HepG2 (cell line): ENCODE measurements around the gene NR2F1-AS1. TPM values are rescaled to one million over a fixed set of nuclear protein-coding genes. Genes with fewer than 3 reads are reported as not detected.

ENCODE experiments used
- ATAC-seq: fragments of 200-7000 bp; cut with Tn5 transposase; 3 replicates; pipeline ENCODE4 v1.9.1; 2020; ENCODE audit warnings: mild to moderate bottlenecking, moderate library complexity
- BruUV-seq: library from RNA; stranded (reverse); fragments of 400-500 nt; replicated peaks from 2 replicates; lab custom pipeline; 2021; lab: Mats Ljungman, UMichigan
- CTCF ChIA-PET: fragments of 300-600 bp; formaldehyde crosslinking; extraction: SDS; loops from one replicate; lab custom pipeline; 2021; ENCODE audit warnings: low total read pairs, inconsistent platforms, low intra/inter-chr PET ratio; lab: Yijun Ruan, JAX
- POLR2A ChIA-PET: fragments of 350-600 bp; sonication (Branson Sonifier 250); formaldehyde crosslinking; loops from one replicate; lab custom pipeline; 2020; ENCODE audit warnings: antibody characterized with exemption, inconsistent platforms; lab: Yijun Ruan, JAX
- DNase-seq: peaks from one replicate; pipeline ENCODE4 v3.0.0-alpha.2; 2015; ENCODE audit warnings: low spot score
- FAIRE-seq: peaks from 3 replicates; lab custom pipeline; 2011; peaks lifted over from hg19 to GRCh38; lab: Jason Lieb, UNC
- H2AFZ ChIP-seq: one replicate; pipeline ENCODE4 v1.6.1; 2011; ENCODE audit warnings: low read length, inconsistent platforms
- H3K27ac ChIP-seq: fragments of 300-600 bp; 3 replicates; pipeline ENCODE4 v1.8.0; 2011; ENCODE audit warnings: mixed run types, mild to moderate bottlenecking, mixed read lengths, low read length, inconsistent platforms; ENCODE audit not compliant: insufficient read depth; ENCODE audit errors: extremely low read length
- H3K27me3 ChIP-seq, 2 experiments: fragments of 200-600 bp in 1 of 2; 2 replicates in 1 of 2; 3 replicates in 1 of 2; pipeline versions ENCODE4 v1.6.0 to v1.8.0; 2011; ENCODE audit warnings: low read length in 2 of 2, mild to moderate bottlenecking in 2 of 2, moderate library complexity in 2 of 2, inconsistent platforms in 1 of 2; ENCODE audit not compliant: insufficient read depth in 2 of 2, control insufficient read depth in 1 of 2
- H3K36me3 ChIP-seq, 2 experiments: fragments of 200-600 bp in 1 of 2; replicated peaks in 1 of 2; 2 replicates in 1 of 2; 3 replicates in 1 of 2; pipeline versions ENCODE4 v1.5.1 to v1.8.0; 2011; ENCODE audit warnings: low read length in 2 of 2, inconsistent platforms in 1 of 2; ENCODE audit not compliant: insufficient read depth in 2 of 2, control insufficient read depth in 1 of 2
- H3K4me1 ChIP-seq: 2 replicates; pipeline ENCODE4 v1.5.1; 2012; ENCODE audit warnings: low read length, inconsistent platforms; ENCODE audit not compliant: insufficient read depth
- H3K4me2 ChIP-seq: 2 replicates; pipeline ENCODE4 v1.6.0; 2011; ENCODE audit warnings: low read depth, low read length, inconsistent platforms
- H3K4me3 ChIP-seq, 3 experiments: fragments of 200-600 bp in 1 of 3; sonication (generic), shearing (Covaris generic) in 1 of 3; replicated peaks in 1 of 3; 2 replicates each; pipeline ENCODE4 v1.5.1; 2011 to 2016; ENCODE audit warnings: low read length in 3 of 3, inconsistent platforms in 2 of 3, low read depth in 2 of 3, mild to moderate bottlenecking in 2 of 3, control low read depth in 1 of 3, mixed read lengths in 1 of 3; ENCODE audit not compliant: insufficient read depth in 1 of 3
- H3K79me2 ChIP-seq: one replicate; pipeline ENCODE4 v1.6.1; 2011; ENCODE audit warnings: low read length, inconsistent platforms; ENCODE audit not compliant: insufficient read depth
- H3K9ac ChIP-seq: 2 replicates; pipeline ENCODE4 v1.6.0; 2011; ENCODE audit warnings: mild to moderate bottlenecking, low read depth, low read length, inconsistent platforms; ENCODE audit not compliant: insufficient read depth
- H3K9me3 ChIP-seq: 2 replicates; pipeline ENCODE4 v1.5.1; 2012; ENCODE audit warnings: mild to moderate bottlenecking, low read length
- H4K20me1 ChIP-seq: 2 replicates; pipeline ENCODE4 v1.6.0; 2011; ENCODE audit warnings: inconsistent platforms, mild to moderate bottlenecking, low read length, moderate library complexity; ENCODE audit not compliant: insufficient read depth
- ATM ChIP-seq: fragments of 450-650 bp; IDR thresholded peaks from 2 replicates; pipeline ENCODE4 v1.7.1; 2017; ENCODE audit warnings: mild to moderate bottlenecking, borderline replicate concordance
- FOXA3 ChIP-seq: IDR thresholded peaks from 2 replicates; pipeline ENCODE4 v1.6.1; 2016; ENCODE audit warnings: missing genetic modification reagents, missing compliant biosample characterization
- GFI1 ChIP-seq: sonication (generic); formaldehyde crosslinking; IDR thresholded peaks from 2 replicates; pipeline ENCODE4 v1.5.0; 2020; ENCODE audit warnings: missing genetic modification reagents, mild to moderate bottlenecking, borderline replicate concordance
- IRF2 ChIP-seq: IDR thresholded peaks from 2 replicates; pipeline ENCODE4 v1.6.1; 2018; ENCODE audit warnings: missing genetic modification reagents, missing compliant biosample characterization
- MIER2 ChIP-seq: IDR thresholded peaks from 2 replicates; pipeline ENCODE4 v1.6.1; 2016; ENCODE audit warnings: missing biosample characterization, missing genetic modification reagents
- MXD4 ChIP-seq: IDR thresholded peaks from 2 replicates; pipeline ENCODE4 v1.6.1; 2016; ENCODE audit warnings: mild to moderate bottlenecking, missing biosample characterization, missing genetic modification reagents
- NCOA2 ChIP-seq: sonication (generic); formaldehyde crosslinking; IDR thresholded peaks from 2 replicates; pipeline ENCODE4 v1.8.0; 2022; ENCODE audit warnings: inconsistent platforms
- RAD21 ChIP-seq: fragments of 450-650 bp; formaldehyde crosslinking; IDR thresholded peaks from 2 replicates; pipeline ENCODE4 v1.5.0; 2020; ENCODE audit warnings: mild to moderate bottlenecking
- SMC3 ChIP-seq: IDR thresholded peaks from 2 replicates; pipeline ENCODE4 v1.6.1; 2011; ENCODE audit warnings: low read length, improper control_type of control experiment
- STAG1 ChIP-seq: sonication (generic); formaldehyde crosslinking; IDR thresholded peaks from 2 replicates; pipeline ENCODE4 v1.4.0; 2020; ENCODE audit warnings: missing genetic modification reagents
- TEAD3 ChIP-seq: optimal IDR thresholded peaks from 2 replicates; pipeline ENCODE3; 2016; ENCODE audit warnings: borderline replicate concordance
- XRCC5 ChIP-seq: fragments of 200-400 bp; formaldehyde crosslinking; optimal IDR thresholded peaks from 2 replicates; pipeline ENCODE3; 2017; ENCODE audit warnings: mild to moderate bottlenecking, low read length
- ZNF878 ChIP-seq: sonication (generic); formaldehyde crosslinking; IDR thresholded peaks from 2 replicates; pipeline ENCODE4 v1.8.1; 2023; ENCODE audit warnings: mild to moderate bottlenecking, missing genetic modification reagents, moderate library complexity
- WGBS: methylation state at CpG from one replicate; pipeline ENCODE4 v1.1.6; 2017; ENCODE audit warnings: low lambda C conversion rate; 5-methylcytosine and 5-hydroxymethylcytosine counted together
- in situ Hi-C: cut with HindIII; loops from 2 replicates; pipeline ENCODE4 v1.10.0; 2017; ENCODE audit warnings: low pct_unique_long_range_greater_than_20kb; ENCODE audit not compliant: extremely low pct_ligation_motif_present
- intact Hi-C: fragments of 100-400 bp; cut with micrococcal nuclease; formaldehyde crosslinking; loops from one replicate; pipeline ENCODE4 v1.10.0; 2022; ENCODE audit not compliant: unreplicated experiment
- polyA plus RNA-seq, 8 experiments: library from polyadenylated mRNA; depleted of rRNA in 3 of 8; stranded (reverse) in 7 of 8; unstranded in 1 of 8; fragments of >200 nt; fragmentation: Illumina TruSeq in 4 of 8; extraction: Trizol in 4 of 8; gene quantifications; 2 replicates each; pipeline versions ENCODE4 v1.2.1 to v1.2.3, GENCODE V29; 2011 to 2016; ENCODE audit warnings: low read depth in 4 of 8, missing spikeins in 1 of 8, mixed read lengths in 1 of 8; ENCODE audit not compliant: insufficient read depth in 1 of 8
- total RNA-seq, 5 experiments: library from RNA; depleted of rRNA; stranded (reverse); fragments of >200 nt; fragmentation: Illumina TruSeq; extraction: Trizol; gene quantifications; 2 replicates each; pipeline ENCODE4 v1.2.3, GENCODE V29; 2016; ENCODE audit warnings: low read depth in 1 of 5
- TF ChIP-seq, protein P1 (sequence below): sonication (generic); formaldehyde crosslinking; IDR thresholded peaks from 2 replicates; pipeline ENCODE4 v1.4.0; 2020; ENCODE audit warnings: mild to moderate bottlenecking, low read depth, missing genetic modification reagents
- TF ChIP-seq, protein P2 (sequence below): sonication (generic); formaldehyde crosslinking; IDR thresholded peaks from 2 replicates; pipeline ENCODE4 v1.5.0; 2020; ENCODE audit warnings: mild to moderate bottlenecking, missing genetic modification reagents, moderate library complexity
- TF ChIP-seq, protein P3 (sequence below): sonication (generic); formaldehyde crosslinking; IDR thresholded peaks from 2 replicates; pipeline ENCODE4 v1.8.1; 2023; ENCODE audit warnings: mild to moderate bottlenecking, missing genetic modification reagents
- TF ChIP-seq, protein P4 (sequence below): sonication (generic); formaldehyde crosslinking; IDR thresholded peaks from 2 replicates; pipeline ENCODE4 v1.4.0; 2020; ENCODE audit warnings: mild to moderate bottlenecking, missing genetic modification reagents, borderline replicate concordance

The NR2F1-AS1 gene
- total and polyA plus RNA-seq, 2 of the 13 experiments (the other 11 are each of a cell fraction or from before 2014, with no cell fraction given): 2.8 TPM

DNA sequence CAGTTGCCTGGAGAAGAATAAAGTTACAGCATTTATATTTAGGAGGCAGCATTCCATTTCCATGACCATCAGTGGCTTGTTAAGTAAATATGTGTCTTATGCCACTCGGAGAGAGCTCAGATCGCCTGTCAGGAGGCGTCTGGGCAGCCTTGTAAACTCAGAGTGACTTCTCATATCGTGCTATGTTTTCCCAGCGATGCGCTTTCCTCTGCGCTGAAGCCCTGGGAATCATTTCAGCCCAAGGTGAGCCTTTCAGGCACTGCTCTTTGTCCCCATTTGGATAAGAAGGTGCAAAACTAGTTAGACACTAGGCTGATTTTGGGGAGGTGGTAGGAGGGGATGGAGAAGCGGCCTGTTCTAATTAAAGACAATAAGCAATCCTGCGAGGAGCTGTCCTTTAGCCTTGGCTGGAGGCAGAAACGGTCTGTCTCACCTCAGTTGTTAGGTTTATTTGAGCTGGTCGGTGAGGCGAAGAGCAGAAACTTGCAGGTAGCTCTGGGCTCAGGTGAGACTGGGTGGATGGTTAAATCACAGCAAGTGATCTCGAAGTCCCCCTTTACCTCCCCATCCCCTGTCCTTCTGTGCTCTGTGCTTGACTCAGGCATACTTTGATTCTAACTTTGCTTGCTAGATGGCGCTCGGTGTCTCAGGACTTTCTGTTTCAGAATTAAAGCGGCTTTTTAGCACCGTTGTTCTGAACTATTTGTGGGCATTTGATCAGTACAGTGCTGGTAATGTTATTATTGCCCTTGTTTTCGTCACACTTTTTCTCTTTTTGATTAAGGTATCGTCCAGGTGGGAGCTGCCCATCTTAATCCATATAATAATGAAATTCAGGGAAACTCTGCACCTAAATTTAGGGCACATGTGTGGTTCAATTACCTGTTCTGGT, 26.6 kb upstream of the NR2F1-AS1 start:
- no peak overlapping the region for H3K27ac ChIP-seq
- WGBS: 19% methylated on average over 19 of the region's 19 CpGs
- no peaks in the 10 kb centered on the region for H3K36me3 ChIP-seq
- H3K9me3 ChIP-seq: no peaks in the 10 kb centered on the region
- DNase-seq (peak; percentile 44), FAIRE-seq (peak; percentile 85), ATAC-seq (peak; percentile 81)
- CTCF ChIA-PET: interaction anchor here (1.2 to 1.7 kb wide), 2 partner anchors 21 to 194 kb away, joined by 3 to 9 read pairs; no protein-coding TSS in a partner anchor
- POLR2A ChIA-PET: no interaction called here
- H3K9ac ChIP-seq: no peak overlapping the region
- H4K20me1 ChIP-seq: no peaks in the 10 kb centered on the region
- peaks cover 3 to 73% of the 10 kb centered on the region in 2 experiments; a peak in 4 of 5 replicates for H3K27me3 ChIP-seq
- intact Hi-C loops: loop anchor here (1.0 to 2.0 kb wide), 2 partner anchors 25 to 307 kb away; no protein-coding TSS in a partner anchor
- in situ Hi-C loops: no loop called here
- no peak overlapping the region for H2AFZ ChIP-seq
- peak overlapping the region; percentile 46 for H3K4me2 ChIP-seq
- BruUV-seq: no TSS peak
- peaks cover 21% of the 10 kb centered on the region for H3K4me1 ChIP-seq
- H3K4me3 ChIP-seq: no peak overlapping the region
- no peaks in the 10 kb centered on the region for H3K79me2 ChIP-seq
- TF ChIP-seq XRCC5 (peak; percentile 14), SMC3 (peak; percentile 67), ZNF878 (CRISPR knock-in tag) (no peak), STAG1 (CRISPR knock-in tag) (peak; percentile 80), RAD21 (CRISPR knock-in tag) (peak; percentile 28; the same call in 1 of the 2 replicates), GFI1 (CRISPR knock-in tag) (0 out of 2 replicates have a peak, but pooled peaks have one; percentile 24), MIER2 (CRISPR knock-in tag) (peak; percentile 16; the same call in 1 of the 2 replicates), TEAD3 (CRISPR knock-in tag) (peak; percentile 14), IRF2 (CRISPR knock-in tag) (0 out of 2 replicates have a peak, but pooled peaks have one; percentile 25), FOXA3 (CRISPR knock-in tag) (peak; percentile 29; the same call in 1 of the 2 replicates), MXD4 (CRISPR knock-in tag) (no peak), ATM (no peak), NCOA2 (CRISPR knock-in tag) (no peak)
- TF ChIP-seq, protein P1, sequence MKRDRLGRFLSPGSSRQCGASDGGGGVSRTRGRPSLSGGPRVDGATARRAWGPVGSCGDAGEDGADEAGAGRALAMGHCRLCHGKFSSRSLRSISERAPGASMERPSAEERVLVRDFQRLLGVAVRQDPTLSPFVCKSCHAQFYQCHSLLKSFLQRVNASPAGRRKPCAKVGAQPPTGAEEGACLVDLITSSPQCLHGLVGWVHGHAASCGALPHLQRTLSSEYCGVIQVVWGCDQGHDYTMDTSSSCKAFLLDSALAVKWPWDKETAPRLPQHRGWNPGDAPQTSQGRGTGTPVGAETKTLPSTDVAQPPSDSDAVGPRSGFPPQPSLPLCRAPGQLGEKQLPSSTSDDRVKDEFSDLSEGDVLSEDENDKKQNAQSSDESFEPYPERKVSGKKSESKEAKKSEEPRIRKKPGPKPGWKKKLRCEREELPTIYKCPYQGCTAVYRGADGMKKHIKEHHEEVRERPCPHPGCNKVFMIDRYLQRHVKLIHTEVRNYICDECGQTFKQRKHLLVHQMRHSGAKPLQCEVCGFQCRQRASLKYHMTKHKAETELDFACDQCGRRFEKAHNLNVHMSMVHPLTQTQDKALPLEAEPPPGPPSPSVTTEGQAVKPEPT (CRISPR knock-in tag): no peak
- TF ChIP-seq, protein P2, sequence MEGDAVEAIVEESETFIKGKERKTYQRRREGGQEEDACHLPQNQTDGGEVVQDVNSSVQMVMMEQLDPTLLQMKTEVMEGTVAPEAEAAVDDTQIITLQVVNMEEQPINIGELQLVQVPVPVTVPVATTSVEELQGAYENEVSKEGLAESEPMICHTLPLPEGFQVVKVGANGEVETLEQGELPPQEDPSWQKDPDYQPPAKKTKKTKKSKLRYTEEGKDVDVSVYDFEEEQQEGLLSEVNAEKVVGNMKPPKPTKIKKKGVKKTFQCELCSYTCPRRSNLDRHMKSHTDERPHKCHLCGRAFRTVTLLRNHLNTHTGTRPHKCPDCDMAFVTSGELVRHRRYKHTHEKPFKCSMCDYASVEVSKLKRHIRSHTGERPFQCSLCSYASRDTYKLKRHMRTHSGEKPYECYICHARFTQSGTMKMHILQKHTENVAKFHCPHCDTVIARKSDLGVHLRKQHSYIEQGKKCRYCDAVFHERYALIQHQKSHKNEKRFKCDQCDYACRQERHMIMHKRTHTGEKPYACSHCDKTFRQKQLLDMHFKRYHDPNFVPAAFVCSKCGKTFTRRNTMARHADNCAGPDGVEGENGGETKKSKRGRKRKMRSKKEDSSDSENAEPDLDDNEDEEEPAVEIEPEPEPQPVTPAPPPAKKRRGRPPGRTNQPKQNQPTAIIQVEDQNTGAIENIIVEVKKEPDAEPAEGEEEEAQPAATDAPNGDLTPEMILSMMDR (CRISPR knock-in tag): peak; percentile 83
- TF ChIP-seq, protein P3, sequence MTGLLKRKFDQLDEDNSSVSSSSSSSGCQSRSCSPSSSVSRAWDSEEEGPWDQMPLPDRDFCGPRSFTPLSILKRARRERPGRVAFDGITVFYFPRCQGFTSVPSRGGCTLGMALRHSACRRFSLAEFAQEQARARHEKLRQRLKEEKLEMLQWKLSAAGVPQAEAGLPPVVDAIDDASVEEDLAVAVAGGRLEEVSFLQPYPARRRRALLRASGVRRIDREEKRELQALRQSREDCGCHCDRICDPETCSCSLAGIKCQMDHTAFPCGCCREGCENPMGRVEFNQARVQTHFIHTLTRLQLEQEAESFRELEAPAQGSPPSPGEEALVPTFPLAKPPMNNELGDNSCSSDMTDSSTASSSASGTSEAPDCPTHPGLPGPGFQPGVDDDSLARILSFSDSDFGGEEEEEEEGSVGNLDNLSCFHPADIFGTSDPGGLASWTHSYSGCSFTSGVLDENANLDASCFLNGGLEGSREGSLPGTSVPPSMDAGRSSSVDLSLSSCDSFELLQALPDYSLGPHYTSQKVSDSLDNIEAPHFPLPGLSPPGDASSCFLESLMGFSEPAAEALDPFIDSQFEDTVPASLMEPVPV (CRISPR knock-in tag): no peak
- TF ChIP-seq, protein P4, sequence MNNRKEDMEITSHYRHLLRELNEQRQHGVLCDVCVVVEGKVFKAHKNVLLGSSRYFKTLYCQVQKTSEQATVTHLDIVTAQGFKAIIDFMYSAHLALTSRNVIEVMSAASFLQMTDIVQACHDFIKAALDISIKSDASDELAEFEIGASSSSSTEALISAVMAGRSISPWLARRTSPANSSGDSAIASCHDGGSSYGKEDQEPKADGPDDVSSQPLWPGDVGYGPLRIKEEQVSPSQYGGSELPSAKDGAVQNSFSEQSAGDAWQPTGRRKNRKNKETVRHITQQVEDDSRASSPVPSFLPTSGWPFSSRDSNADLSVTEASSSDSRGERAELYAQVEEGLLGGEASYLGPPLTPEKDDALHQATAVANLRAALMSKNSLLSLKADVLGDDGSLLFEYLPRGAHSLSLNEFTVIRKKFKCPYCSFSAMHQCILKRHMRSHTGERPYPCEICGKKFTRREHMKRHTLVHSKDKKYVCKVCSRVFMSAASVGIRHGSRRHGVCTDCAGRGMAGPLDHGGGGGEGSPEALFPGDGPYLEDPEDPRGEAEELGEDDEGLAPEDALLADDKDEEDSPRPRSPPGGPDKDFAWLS: no peak
